H1 (cell line): ENCODE results near the gene CSAG1. TPM values are rescaled to one million over a fixed set of nuclear protein-coding genes. Genes with fewer than 3 reads are reported as not detected.

Experiments used
- BACH1 ChIP-seq: IDR thresholded peaks from 2 replicates; pipeline ENCODE4 v1.6.1; 2012; ENCODE audit warnings: low read length, improper control_type of control experiment
- CTBP2 ChIP-seq: IDR thresholded peaks from 2 replicates; pipeline ENCODE4 v1.7.0; 2011; ENCODE audit warnings: borderline replicate concordance, mild to moderate bottlenecking, moderate library complexity, mixed read lengths, low read length; ENCODE audit not compliant: insufficient read depth, insufficient read length
- HDAC2 ChIP-seq, 2 experiments: fragments of 300-600 bp in 1 of 2; sonication (generic) in 1 of 2; IDR thresholded peaks; 2 replicates each; pipeline ENCODE4 v1.6.1; 2011 to 2012; ENCODE audit warnings: low read depth in 2 of 2, low read length in 2 of 2, mild to moderate bottlenecking in 2 of 2, moderate library complexity in 2 of 2, borderline replicate concordance in 1 of 2, inconsistent platforms in 1 of 2
- JUN ChIP-seq: IDR thresholded peaks from 2 replicates; pipeline ENCODE4 v1.6.1; 2011; ENCODE audit warnings: low read depth, mild to moderate bottlenecking, improper control_type of control experiment, low read length
- RXRA ChIP-seq: IDR thresholded peaks from 2 replicates; pipeline ENCODE4 v1.6.1; 2011; ENCODE audit warnings: low read depth, mild to moderate bottlenecking, low read length, moderate library complexity; ENCODE audit not compliant: insufficient read depth
- SAP30 ChIP-seq: fragments of 300-600 bp; sonication (generic); IDR thresholded peaks from 2 replicates; pipeline ENCODE4 v1.7.1; 2012; ENCODE audit warnings: low read length, moderate library complexity, mild to moderate bottlenecking, inconsistent platforms; ENCODE audit not compliant: insufficient read depth, insufficient replicate concordance
- SRF ChIP-seq: IDR thresholded peaks from 2 replicates; pipeline ENCODE4 v1.6.1; 2011; ENCODE audit warnings: mild to moderate bottlenecking, low read depth, low read length, moderate library complexity
- TAF1 ChIP-seq: IDR thresholded peaks from 2 replicates; pipeline ENCODE4 v1.6.1; 2011; ENCODE audit warnings: mild to moderate bottlenecking, low read depth, low read length
- TBP ChIP-seq: IDR thresholded peaks from 2 replicates; pipeline ENCODE4 v1.6.1; 2011; ENCODE audit warnings: low read depth, low read length, improper control_type of control experiment
- polyA plus RNA-seq, 7 experiments: library from polyadenylated mRNA; depleted of rRNA in 3 of 7; stranded (reverse) in 5 of 7; unstranded in 2 of 7; fragments of >200 nt in 5 of 7; fragments of 200-250 nt in 2 of 7; gene quantifications; 1 replicate in 5 of 7; 2 replicates in 1 of 7; 4 replicates in 1 of 7; pipeline versions ENCODE4 v1.2.1 to v1.2.3, GENCODE V29; 2011 to 2013; ENCODE audit warnings: missing spikeins in 2 of 7, mixed read lengths in 2 of 7
- total RNA-seq: library from RNA; stranded (reverse); fragmentation: NEBNext Ultra II Directional; extraction: Animal tissue kit (Norgen Biotek cat#: 25700); gene quantifications from 2 replicates; pipeline ENCODE4 v1.2.1, GENCODE V29; 2021
- TF ChIP-seq, protein P1 (sequence below): fragments of 300-600 bp; sonication (generic); IDR thresholded peaks from 2 replicates; pipeline ENCODE4 v1.7.1; 2012; ENCODE audit warnings: low read length, moderate library complexity, mild to moderate bottlenecking, inconsistent platforms; ENCODE audit not compliant: insufficient replicate concordance

The CSAG1 gene
- total and polyA plus RNA-seq, 2 of the 8 experiments (the other 6 are each of a cell fraction or from before 2014, with no cell fraction given), result not detected

- TF ChIP-seq, protein P1, sequence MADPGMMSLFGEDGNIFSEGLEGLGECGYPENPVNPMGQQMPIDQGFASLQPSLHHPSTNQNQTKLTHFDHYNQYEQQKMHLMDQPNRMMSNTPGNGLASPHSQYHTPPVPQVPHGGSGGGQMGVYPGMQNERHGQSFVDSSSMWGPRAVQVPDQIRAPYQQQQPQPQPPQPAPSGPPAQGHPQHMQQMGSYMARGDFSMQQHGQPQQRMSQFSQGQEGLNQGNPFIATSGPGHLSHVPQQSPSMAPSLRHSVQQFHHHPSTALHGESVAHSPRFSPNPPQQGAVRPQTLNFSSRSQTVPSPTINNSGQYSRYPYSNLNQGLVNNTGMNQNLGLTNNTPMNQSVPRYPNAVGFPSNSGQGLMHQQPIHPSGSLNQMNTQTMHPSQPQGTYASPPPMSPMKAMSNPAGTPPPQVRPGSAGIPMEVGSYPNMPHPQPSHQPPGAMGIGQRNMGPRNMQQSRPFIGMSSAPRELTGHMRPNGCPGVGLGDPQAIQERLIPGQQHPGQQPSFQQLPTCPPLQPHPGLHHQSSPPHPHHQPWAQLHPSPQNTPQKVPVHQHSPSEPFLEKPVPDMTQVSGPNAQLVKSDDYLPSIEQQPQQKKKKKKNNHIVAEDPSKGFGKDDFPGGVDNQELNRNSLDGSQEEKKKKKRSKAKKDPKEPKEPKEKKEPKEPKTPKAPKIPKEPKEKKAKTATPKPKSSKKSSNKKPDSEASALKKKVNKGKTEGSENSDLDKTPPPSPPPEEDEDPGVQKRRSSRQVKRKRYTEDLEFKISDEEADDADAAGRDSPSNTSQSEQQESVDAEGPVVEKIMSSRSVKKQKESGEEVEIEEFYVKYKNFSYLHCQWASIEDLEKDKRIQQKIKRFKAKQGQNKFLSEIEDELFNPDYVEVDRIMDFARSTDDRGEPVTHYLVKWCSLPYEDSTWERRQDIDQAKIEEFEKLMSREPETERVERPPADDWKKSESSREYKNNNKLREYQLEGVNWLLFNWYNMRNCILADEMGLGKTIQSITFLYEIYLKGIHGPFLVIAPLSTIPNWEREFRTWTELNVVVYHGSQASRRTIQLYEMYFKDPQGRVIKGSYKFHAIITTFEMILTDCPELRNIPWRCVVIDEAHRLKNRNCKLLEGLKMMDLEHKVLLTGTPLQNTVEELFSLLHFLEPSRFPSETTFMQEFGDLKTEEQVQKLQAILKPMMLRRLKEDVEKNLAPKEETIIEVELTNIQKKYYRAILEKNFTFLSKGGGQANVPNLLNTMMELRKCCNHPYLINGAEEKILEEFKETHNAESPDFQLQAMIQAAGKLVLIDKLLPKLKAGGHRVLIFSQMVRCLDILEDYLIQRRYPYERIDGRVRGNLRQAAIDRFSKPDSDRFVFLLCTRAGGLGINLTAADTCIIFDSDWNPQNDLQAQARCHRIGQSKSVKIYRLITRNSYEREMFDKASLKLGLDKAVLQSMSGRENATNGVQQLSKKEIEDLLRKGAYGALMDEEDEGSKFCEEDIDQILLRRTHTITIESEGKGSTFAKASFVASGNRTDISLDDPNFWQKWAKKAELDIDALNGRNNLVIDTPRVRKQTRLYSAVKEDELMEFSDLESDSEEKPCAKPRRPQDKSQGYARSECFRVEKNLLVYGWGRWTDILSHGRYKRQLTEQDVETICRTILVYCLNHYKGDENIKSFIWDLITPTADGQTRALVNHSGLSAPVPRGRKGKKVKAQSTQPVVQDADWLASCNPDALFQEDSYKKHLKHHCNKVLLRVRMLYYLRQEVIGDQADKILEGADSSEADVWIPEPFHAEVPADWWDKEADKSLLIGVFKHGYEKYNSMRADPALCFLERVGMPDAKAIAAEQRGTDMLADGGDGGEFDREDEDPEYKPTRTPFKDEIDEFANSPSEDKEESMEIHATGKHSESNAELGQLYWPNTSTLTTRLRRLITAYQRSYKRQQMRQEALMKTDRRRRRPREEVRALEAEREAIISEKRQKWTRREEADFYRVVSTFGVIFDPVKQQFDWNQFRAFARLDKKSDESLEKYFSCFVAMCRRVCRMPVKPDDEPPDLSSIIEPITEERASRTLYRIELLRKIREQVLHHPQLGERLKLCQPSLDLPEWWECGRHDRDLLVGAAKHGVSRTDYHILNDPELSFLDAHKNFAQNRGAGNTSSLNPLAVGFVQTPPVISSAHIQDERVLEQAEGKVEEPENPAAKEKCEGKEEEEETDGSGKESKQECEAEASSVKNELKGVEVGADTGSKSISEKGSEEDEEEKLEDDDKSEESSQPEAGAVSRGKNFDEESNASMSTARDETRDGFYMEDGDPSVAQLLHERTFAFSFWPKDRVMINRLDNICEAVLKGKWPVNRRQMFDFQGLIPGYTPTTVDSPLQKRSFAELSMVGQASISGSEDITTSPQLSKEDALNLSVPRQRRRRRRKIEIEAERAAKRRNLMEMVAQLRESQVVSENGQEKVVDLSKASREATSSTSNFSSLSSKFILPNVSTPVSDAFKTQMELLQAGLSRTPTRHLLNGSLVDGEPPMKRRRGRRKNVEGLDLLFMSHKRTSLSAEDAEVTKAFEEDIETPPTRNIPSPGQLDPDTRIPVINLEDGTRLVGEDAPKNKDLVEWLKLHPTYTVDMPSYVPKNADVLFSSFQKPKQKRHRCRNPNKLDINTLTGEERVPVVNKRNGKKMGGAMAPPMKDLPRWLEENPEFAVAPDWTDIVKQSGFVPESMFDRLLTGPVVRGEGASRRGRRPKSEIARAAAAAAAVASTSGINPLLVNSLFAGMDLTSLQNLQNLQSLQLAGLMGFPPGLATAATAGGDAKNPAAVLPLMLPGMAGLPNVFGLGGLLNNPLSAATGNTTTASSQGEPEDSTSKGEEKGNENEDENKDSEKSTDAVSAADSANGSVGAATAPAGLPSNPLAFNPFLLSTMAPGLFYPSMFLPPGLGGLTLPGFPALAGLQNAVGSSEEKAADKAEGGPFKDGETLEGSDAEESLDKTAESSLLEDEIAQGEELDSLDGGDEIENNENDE, result no peak
- TF ChIP-seq RXRA (no peak), JUN (no peak), TAF1 (no peak), BACH1 (no peak), HDAC2 (IDR thresholded peaks at IDR 0.05; ENCODE audit: borderline replicate concordance in 1 of 2, low read depth in 2 of 2, low read length in 2 of 2) (no peak), SRF (no peak), TBP (no peak), SAP30 (no peak), CTBP2 (no peak)
Observed at GRCh38 chrX:152735101-152735500, 1.6 kb upstream of the CSAG1 start (continued).
